Bronchial epithelial cell (primary cell): ENCODE results near the gene PEX14. TPM values are rescaled to one million over a fixed set of nuclear protein-coding genes. Genes with fewer than 3 reads are reported as not detected.
A peak's percentile ranks its signal among the peaks of the same experiment; 100 is the strongest.

Source experiments
- DNase-seq: peaks from one replicate; pipeline ENCODE4 v3.0.0-alpha.2; 2010; ENCODE audit warnings: low read depth
- FAIRE-seq: peaks from 2 replicates; lab custom pipeline; 2011; peaks lifted over from hg19 to GRCh38; lab: Jason Lieb, UNC
- H3K27me3 ChIP-seq: 2 replicates; pipeline ENCODE4 v1.5.1; 2011; ENCODE audit warnings: low read length; ENCODE audit not compliant: control insufficient read depth, insufficient read depth
- H3K36me3 ChIP-seq: 2 replicates; pipeline ENCODE4 v1.5.1; 2011; ENCODE audit warnings: low read length; ENCODE audit not compliant: control insufficient read depth, insufficient read depth
- H3K4me3 ChIP-seq: 2 replicates; pipeline ENCODE4 v1.5.1; 2011; ENCODE audit warnings: mild to moderate bottlenecking, low read depth, low read length, control low read depth
- total RNA-seq: library from RNA; depleted of rRNA; stranded (reverse); fragments of >200 nt; gene quantifications from 2 replicates; pipeline ENCODE4 v1.2.1, GENCODE V29; 2014
- TF ChIP-seq, protein P1 (sequence below): IDR thresholded peaks from 2 replicates; pipeline ENCODE4 v1.5.1; 2011; ENCODE audit warnings: mild to moderate bottlenecking, moderate library complexity, low read length, control low read depth, inconsistent platforms; ENCODE audit not compliant: insufficient read depth, severe bottlenecking

The PEX14 gene
- total RNA-seq, 1 donor from 2014 or later, result 8.7 TPM

DNA sequence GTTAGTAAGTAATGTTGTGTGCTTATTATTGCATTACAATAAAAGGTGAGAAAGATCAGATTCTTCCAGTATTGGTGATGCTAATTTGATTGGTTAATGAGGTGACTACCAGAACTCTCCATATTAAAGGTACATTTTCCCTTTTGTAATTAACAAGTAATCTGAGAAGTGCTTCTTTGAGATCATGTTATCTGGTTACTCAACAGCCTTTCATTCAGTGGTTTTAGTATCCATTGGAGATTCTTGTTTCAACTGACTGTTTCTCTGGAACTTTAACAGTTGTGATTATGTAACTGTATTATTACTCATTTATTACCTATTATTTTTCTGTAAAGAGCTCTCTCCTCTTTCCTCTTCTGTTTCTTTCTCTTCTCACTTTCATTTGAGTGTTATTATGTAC is 86.7 kb downstream of the PEX14 start:
- DNase-seq (peak; percentile 87), FAIRE-seq (no peak)
- Histone ChIP-seq H3K36me3 (no peaks in the 10 kb centered on the region), H3K27me3 (no peaks in the 10 kb centered on the region), H3K4me3 (no peak overlapping the region)
- TF ChIP-seq, protein P1, sequence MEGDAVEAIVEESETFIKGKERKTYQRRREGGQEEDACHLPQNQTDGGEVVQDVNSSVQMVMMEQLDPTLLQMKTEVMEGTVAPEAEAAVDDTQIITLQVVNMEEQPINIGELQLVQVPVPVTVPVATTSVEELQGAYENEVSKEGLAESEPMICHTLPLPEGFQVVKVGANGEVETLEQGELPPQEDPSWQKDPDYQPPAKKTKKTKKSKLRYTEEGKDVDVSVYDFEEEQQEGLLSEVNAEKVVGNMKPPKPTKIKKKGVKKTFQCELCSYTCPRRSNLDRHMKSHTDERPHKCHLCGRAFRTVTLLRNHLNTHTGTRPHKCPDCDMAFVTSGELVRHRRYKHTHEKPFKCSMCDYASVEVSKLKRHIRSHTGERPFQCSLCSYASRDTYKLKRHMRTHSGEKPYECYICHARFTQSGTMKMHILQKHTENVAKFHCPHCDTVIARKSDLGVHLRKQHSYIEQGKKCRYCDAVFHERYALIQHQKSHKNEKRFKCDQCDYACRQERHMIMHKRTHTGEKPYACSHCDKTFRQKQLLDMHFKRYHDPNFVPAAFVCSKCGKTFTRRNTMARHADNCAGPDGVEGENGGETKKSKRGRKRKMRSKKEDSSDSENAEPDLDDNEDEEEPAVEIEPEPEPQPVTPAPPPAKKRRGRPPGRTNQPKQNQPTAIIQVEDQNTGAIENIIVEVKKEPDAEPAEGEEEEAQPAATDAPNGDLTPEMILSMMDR, result no peak

DNA sequence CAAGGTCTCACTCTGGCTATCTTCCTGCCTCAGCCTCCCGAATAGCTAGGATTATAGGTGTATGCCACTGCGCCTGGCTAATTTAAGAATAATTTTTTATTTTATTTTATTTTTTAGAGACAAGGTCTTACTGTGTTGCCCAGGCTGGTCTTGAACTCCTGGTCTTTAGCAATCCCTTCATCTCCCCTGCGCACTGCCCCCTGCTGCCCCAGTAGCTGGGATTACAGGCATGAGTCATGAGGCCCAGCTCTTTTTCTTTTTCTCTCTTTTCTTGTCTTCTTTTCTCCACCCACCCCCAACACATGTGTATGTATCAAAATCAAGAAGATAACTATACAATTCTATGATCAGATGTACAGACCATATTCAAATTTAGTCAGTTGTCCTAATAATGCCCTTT is 87.2 kb downstream of the PEX14 start:
- TF ChIP-seq, protein P1, result peak; percentile 28
- no peaks in the 10 kb centered on the region for H3K36me3 ChIP-seq
- FAIRE-seq (no peak), DNase-seq (no peak)
- H3K27me3 ChIP-seq, result no peaks in the 10 kb centered on the region
- H3K4me3 ChIP-seq, result no peak overlapping the region

DNA sequence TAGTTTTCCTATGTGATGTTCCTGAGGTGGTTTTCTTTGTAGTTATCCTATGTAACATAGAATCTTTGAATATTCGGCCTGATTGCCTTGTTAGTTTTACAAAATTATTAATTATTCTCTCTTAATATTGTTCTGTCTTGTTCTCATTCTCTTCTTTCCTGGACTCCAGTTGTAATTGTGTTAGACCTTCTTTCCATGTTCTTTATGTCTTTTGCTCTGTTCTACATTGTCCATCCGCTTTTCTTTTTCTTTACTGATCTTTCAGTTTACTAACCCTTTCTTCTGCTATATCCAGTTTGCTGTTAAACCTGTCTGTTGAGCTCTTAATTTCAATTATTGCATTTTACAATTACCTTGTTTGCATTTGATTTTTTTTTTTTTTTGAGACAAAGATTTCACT is 89.3 kb downstream of the PEX14 start:
- TF ChIP-seq, protein P1, result no peak
- Histone ChIP-seq H3K4me3 (no peak overlapping the region), H3K36me3 (no peaks in the 10 kb centered on the region), H3K27me3 (no peaks in the 10 kb centered on the region)
- no peak for FAIRE-seq
- DNase-seq, result no peak

DNA sequence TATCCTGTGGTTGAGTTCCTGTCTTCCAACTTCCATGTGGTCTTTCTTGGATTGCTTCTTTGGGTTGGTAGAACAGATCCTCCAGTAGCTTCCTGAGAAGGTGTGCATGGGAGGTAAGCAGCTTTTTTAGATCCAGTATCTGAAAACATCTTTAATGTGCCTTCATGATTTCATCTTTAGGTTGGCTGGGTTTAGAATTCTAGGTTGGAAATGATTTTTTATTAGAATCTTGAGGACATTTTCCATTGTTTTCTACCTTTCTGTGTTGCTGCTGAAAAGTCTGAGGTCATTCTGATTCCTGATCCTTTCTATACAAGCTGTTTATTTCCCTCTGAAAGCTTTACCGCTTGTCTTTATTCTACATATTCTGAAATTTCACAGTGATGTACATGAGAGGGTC is 94.8 kb downstream of the PEX14 start:
- TF ChIP-seq, protein P1, result no peak
- FAIRE-seq, result no peak

DNA sequence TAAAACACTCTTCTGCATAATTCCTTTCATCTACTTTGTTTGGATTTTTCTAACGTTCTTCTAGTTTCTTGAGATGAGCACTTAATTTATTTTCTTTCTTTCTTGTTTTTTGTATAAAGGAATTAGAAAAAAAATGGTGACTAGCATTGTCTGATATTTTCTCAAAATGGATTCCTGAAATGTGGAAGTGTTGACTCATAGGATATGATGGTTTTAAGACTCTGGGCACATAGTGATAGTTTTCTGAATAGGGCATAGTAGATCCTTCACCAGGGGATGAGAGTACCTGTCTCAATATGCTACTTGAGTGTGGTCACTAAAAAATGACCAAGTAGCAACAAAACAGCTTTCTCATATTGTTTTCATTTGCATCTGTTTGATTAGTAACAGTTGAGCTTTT is 100.9 kb downstream of the PEX14 start:
- DNase-seq (peak; percentile 75), FAIRE-seq (no peak)
- Histone ChIP-seq H3K27me3 (no peaks in the 10 kb centered on the region), H3K36me3 (no peaks in the 10 kb centered on the region), H3K4me3 (no peak overlapping the region)
- TF ChIP-seq, protein P1, result no peak

More for the DNA sequence above, 94.8 kb downstream of the PEX14 start:
- Histone ChIP-seq H3K36me3 (no peaks in the 10 kb centered on the region), H3K4me3 (no peak overlapping the region), H3K27me3 (no peaks in the 10 kb centered on the region)
- no peak for DNase-seq

DNA sequence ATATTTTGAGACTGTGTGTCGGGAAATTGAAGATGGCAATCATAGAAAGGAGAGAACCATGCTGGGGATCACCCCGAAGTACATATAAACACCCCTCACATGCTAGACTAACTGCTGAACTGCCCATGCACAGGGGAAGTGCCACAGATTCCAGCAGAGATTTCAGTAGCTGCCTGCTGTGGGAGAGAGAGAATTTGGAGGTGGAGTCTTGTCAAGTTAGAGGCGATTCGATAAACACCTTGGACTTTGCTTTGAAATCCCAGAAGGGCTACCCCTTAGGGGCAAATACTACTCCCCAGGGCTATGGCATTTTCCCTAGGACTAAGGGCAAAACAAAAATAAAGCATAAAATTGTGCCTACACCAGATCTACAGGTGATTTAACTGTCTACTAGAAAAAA is 103.3 kb downstream of the PEX14 start:
- no peak overlapping the region for H3K4me3 ChIP-seq
- TF ChIP-seq, protein P1, result no peak
- no peak for FAIRE-seq
- H3K36me3 ChIP-seq, result no peaks in the 10 kb centered on the region
- DNase-seq, result no peak
- H3K27me3 ChIP-seq, result no peaks in the 10 kb centered on the region
